ENCODE data around the gene ONECUT3. TPM values are rescaled to one million over a fixed set of nuclear protein-coding genes. Genes with fewer than 3 reads are reported as not detected.
A peak's percentile ranks its signal among the peaks of the same experiment; 100 is the strongest.

ONECUT3 gene
- total and polyA plus RNA-seq, 9 of the 15 experiments (the other 6 are each of a cell fraction or from before 2014, with no cell fraction given), result not detected

- TF ChIP-seq ZNF609 (CRISPR knock-in tag; IDR thresholded peaks at IDR 0.05; ENCODE audit: borderline replicate concordance) (0 out of 2 replicates have a peak, but pooled peaks have one; percentile 52), IRF1 (CRISPR knock-in tag; IDR thresholded peaks at IDR 0.05; ENCODE audit: borderline replicate concordance) (no peak), ZBTB17 (CRISPR knock-in tag; IDR thresholded peaks at IDR 0.05) (peak; percentile 76), ZHX1 (conservative IDR thresholded peaks at IDR 0.05; ENCODE audit: low read length) (no peak), SMARCB1 (IDR thresholded peaks at IDR 0.05; ENCODE audit: insufficient read length, low read depth) (no peak), ZEB2 (IDR thresholded peaks at IDR 0.05) (no peak), PHF8 (IDR thresholded peaks at IDR 0.05; ENCODE audit: borderline replicate concordance, low read length) (no peak), ILF3 (IDR thresholded peaks at IDR 0.05; ENCODE audit: borderline replicate concordance) (no peak), SAFB2 (IDR thresholded peaks at IDR 0.05; ENCODE audit: borderline replicate concordance, low read depth, low read length, severe bottlenecking) (no peak), POLR2H (tag; IDR thresholded peaks at IDR 0.05; ENCODE audit: low read depth) (no peak), HDAC2 (IDR thresholded peaks at IDR 0.05) (peak; percentile 76), BCOR (IDR thresholded peaks at IDR 0.05) (no peak), ZNF668 (CRISPR knock-in tag; IDR thresholded peaks at IDR 0.05) (no peak), ARNT (IDR thresholded peaks at IDR 0.05) (peak in 1 of 2 experiments; percentile 17; a peak in 1 of 4 replicates), E2F5 (CRISPR knock-in tag; IDR thresholded peaks at IDR 0.05) (no peak), RUNX1 (IDR thresholded peaks at IDR 0.05; ENCODE audit: low read depth) (no peak; the same call in 1 of the 2 replicates)
Measured at GRCh38 chr19:1747285-1748114, 5.8 kb upstream of the ONECUT3 start (continued).
